ENCODE results near the gene MAPT.
"Not testable (repeated sequence)": the region's sequence is repeated elsewhere in the genome, so short reads cannot be mapped to it uniquely, and the experiment has no call there.

Gene MAPT

GRCh38 chr17:45927247-45927646 lies 32.9 kb downstream of the MAPT start:
- DNase-seq (ENCODE audit: low read depth in 2 of 2) = no peak

GRCh38 chr17:45929344-45929743 lies 35.0 kb downstream of the MAPT start:
- no peak for DNase-seq (ENCODE audit: low read depth in 2 of 2)

- DNase-seq (ENCODE audit: low read depth in 2 of 2) = no peak
Measured at GRCh38 chr17:45930420-45930951, 36.1 kb downstream of the MAPT start.

GRCh38 chr17:45931677-45932076 lies 37.3 kb downstream of the MAPT start:
- no peak for DNase-seq (ENCODE audit: low read depth in 2 of 2)

- DNase-seq (ENCODE audit: low read depth in 2 of 2) = no peak
Measured at GRCh38 chr17:45934044-45934979, 40.0 kb downstream of the MAPT start.

GRCh38 chr17:45935197-45935709 lies 40.9 kb downstream of the MAPT start:
- DNase-seq (ENCODE audit: low read depth in 2 of 2) = no peak

GRCh38 chr17:45935710-45936509 lies 41.6 kb downstream of the MAPT start:
- no peak for DNase-seq (ENCODE audit: low read depth in 2 of 2)

- DNase-seq (ENCODE audit: low read depth in 2 of 2) = no peak
Measured at GRCh38 chr17:45936610-45937009, 42.3 kb downstream of the MAPT start.

- not testable (repeated sequence) for DNase-seq (ENCODE audit: low read depth in 2 of 2)
Measured at GRCh38 chr17:45937186-45937585, 42.8 kb downstream of the MAPT start.

GRCh38 chr17:45939395-45939794 lies 45.0 kb downstream of the MAPT start:
- no peak for DNase-seq (ENCODE audit: low read depth in 2 of 2)

- DNase-seq (ENCODE audit: low read depth in 2 of 2) = no peak
Measured at GRCh38 chr17:45940293-45940692, 45.9 kb downstream of the MAPT start.

GRCh38 chr17:45940826-45941225 lies 46.5 kb downstream of the MAPT start:
- no peak for DNase-seq (ENCODE audit: low read depth in 2 of 2)

GRCh38 chr17:45941395-45941794 lies 47.0 kb downstream of the MAPT start:
- no peak for DNase-seq (ENCODE audit: low read depth in 2 of 2)

- no peak for DNase-seq (ENCODE audit: low read depth in 2 of 2)
Measured at GRCh38 chr17:45942284-45942683, 47.9 kb downstream of the MAPT start.

- no peak for DNase-seq (ENCODE audit: low read depth in 2 of 2)
Measured at GRCh38 chr17:45946841-45947256, 52.5 kb downstream of the MAPT start.

- no peak for DNase-seq (ENCODE audit: low read depth in 2 of 2)
Measured at GRCh38 chr17:45948498-45948880, 54.1 kb downstream of the MAPT start.

- peak; percentile 24 to 34 for DNase-seq (ENCODE audit: low read depth in 2 of 2)
Measured at GRCh38 chr17:45948881-45949624, 54.7 kb downstream of the MAPT start.

GRCh38 chr17:45949755-45950320 lies 55.5 kb downstream of the MAPT start:
- DNase-seq (ENCODE audit: low read depth in 2 of 2) = no peak

GRCh38 chr17:45950888-45951287 lies 56.5 kb downstream of the MAPT start:
- no peak for DNase-seq (ENCODE audit: low read depth in 2 of 2)

GRCh38 chr17:45951403-45951802 lies 57.0 kb downstream of the MAPT start:
- no peak for DNase-seq (ENCODE audit: low read depth in 2 of 2)

- DNase-seq (ENCODE audit: low read depth in 2 of 2) = no peak
Measured at GRCh38 chr17:45951941-45952340, 57.6 kb downstream of the MAPT start.

Measured in stimulated activated CD8-positive, alpha-beta memory T cell treated with anti-CD3 and anti-CD28 coated beads, Interleukin-7, amount 100 ng/mL, for 1 hour (primary cell).